CD14-positive monocyte (primary cell): ENCODE measurements around the gene NKAIN2. TPM values are rescaled to one million over a fixed set of nuclear protein-coding genes. Genes with fewer than 3 reads are reported as not detected.

Experiments
- DNase-seq, 3 donors: peaks; one replicate each; pipeline ENCODE4 v3.0.0-alpha.2; 2011 to 2022
- H2AFZ ChIP-seq: 2 replicates; pipeline ENCODE4 v1.6.0; 2012; ENCODE audit warnings: mild to moderate bottlenecking, low read depth, low read length, inconsistent platforms; ENCODE audit not compliant: insufficient read depth, poor library complexity, severe bottlenecking
- H3K27ac ChIP-seq, 2 donors: 1 replicate in 1 of 2; 2 replicates in 1 of 2; pipeline ENCODE4 v1.5.1; 2012 to 2013; ENCODE audit warnings: low read length in 2 of 2, control low read depth in 1 of 2, inconsistent platforms in 1 of 2, low read depth in 1 of 2, mild to moderate bottlenecking in 1 of 2
- H3K27me3 ChIP-seq, 2 donors: one replicate each; pipeline versions ENCODE4 v1.6.0 to v1.6.1; 2011 to 2013; ENCODE audit warnings: low read length in 2 of 2; ENCODE audit not compliant: control insufficient read depth in 2 of 2, insufficient read depth in 2 of 2
- H3K36me3 ChIP-seq, 2 donors: replicated peaks in 1 of 2; 1 replicate in 1 of 2; 2 replicates in 1 of 2; pipeline versions ENCODE4 v1.5.1 to v1.6.1; 2012 to 2013; ENCODE audit warnings: low read length in 2 of 2, control low read depth in 1 of 2, inconsistent platforms in 1 of 2, mild to moderate bottlenecking in 1 of 2; ENCODE audit not compliant: insufficient read depth in 2 of 2, control insufficient read depth in 1 of 2
- H3K4me1 ChIP-seq, 2 donors: 1 replicate in 1 of 2; 2 replicates in 1 of 2; pipeline versions ENCODE4 v1.5.1 to v1.6.1; 2012 to 2013; ENCODE audit warnings: low read length in 2 of 2, control low read depth in 1 of 2, inconsistent platforms in 1 of 2, mild to moderate bottlenecking in 1 of 2, moderate library complexity in 1 of 2; ENCODE audit not compliant: insufficient read depth in 2 of 2, control insufficient read depth in 1 of 2
- H3K4me2 ChIP-seq: replicated peaks from 2 replicates; pipeline ENCODE3; 2012; ENCODE audit warnings: low read length, moderate library complexity, mild to moderate bottlenecking; ENCODE audit not compliant: poor library complexity, severe bottlenecking; ENCODE audit errors: extremely low read depth
- H3K4me3 ChIP-seq, 3 experiments: fragments of 200-600 bp in 1 of 3; sonication (generic) in 1 of 3; replicated peaks in 1 of 3; 1 replicate in 2 of 3; 2 replicates in 1 of 3; pipeline ENCODE4 v1.5.1; 2011 to 2013; ENCODE audit warnings: low read length in 3 of 3, mild to moderate bottlenecking in 3 of 3, control low read depth in 2 of 3, low read depth in 2 of 3, inconsistent platforms in 1 of 3, moderate library complexity in 1 of 3
- H3K79me2 ChIP-seq: 2 replicates; pipeline ENCODE4 v1.6.0; 2012; ENCODE audit warnings: mild to moderate bottlenecking, control low read depth, inconsistent platforms, low read length, moderate library complexity; ENCODE audit not compliant: insufficient read depth
- H3K9ac ChIP-seq: 2 replicates; pipeline ENCODE4 v1.6.0; 2017; ENCODE audit warnings: low read length, mild to moderate bottlenecking; ENCODE audit not compliant: insufficient read depth, poor library complexity, severe bottlenecking
- H3K9me3 ChIP-seq, 2 donors: replicated peaks in 1 of 2; 1 replicate in 1 of 2; 2 replicates in 1 of 2; pipeline versions ENCODE4 v1.5.1 to v1.6.1; 2012 to 2013; ENCODE audit warnings: low read length in 2 of 2, control low read depth in 1 of 2; ENCODE audit not compliant: control insufficient read depth in 1 of 2, insufficient read depth in 1 of 2
- H4K20me1 ChIP-seq: 2 replicates; pipeline ENCODE4 v1.6.0; 2012; ENCODE audit warnings: mild to moderate bottlenecking, low read length, control low read depth, moderate library complexity; ENCODE audit not compliant: insufficient read depth
- H3K27ac Mint-ChIP-seq, 7 donors: one replicate each; pipeline ENCODE4 v1.8.0; 2020; ENCODE audit warnings: mild to moderate bottlenecking in 7 of 7, mixed read lengths in 7 of 7, moderate library complexity in 6 of 7, inconsistent platforms in 2 of 7
- H3K27me3 Mint-ChIP-seq, 3 donors: one replicate each; pipeline ENCODE4 v1.8.0; 2021 to 2022; ENCODE audit warnings: low read depth in 3 of 3, mild to moderate bottlenecking in 3 of 3, mixed read lengths in 3 of 3, moderate library complexity in 3 of 3, inconsistent platforms in 1 of 3
- H3K36me3 Mint-ChIP-seq, 2 donors: one replicate each; pipeline ENCODE4 v1.8.0; 2020; ENCODE audit warnings: mixed read lengths in 2 of 2, inconsistent platforms in 1 of 2, mild to moderate bottlenecking in 1 of 2
- H3K4me1 Mint-ChIP-seq: one replicate; pipeline ENCODE4 v1.8.0; 2020; ENCODE audit warnings: mild to moderate bottlenecking, mixed read lengths
- H3K4me3 Mint-ChIP-seq, 2 donors: one replicate each; pipeline ENCODE4 v1.8.0; 2020; ENCODE audit warnings: mild to moderate bottlenecking in 2 of 2, mixed read lengths in 2 of 2, moderate library complexity in 1 of 2
- H3K9me3 Mint-ChIP-seq, 7 donors: one replicate each; pipeline ENCODE4 v1.8.0; 2020 to 2022; ENCODE audit warnings: mixed read lengths in 7 of 7, mild to moderate bottlenecking in 6 of 7, moderate library complexity in 6 of 7, inconsistent platforms in 2 of 7
- WGBS: methylation state at CpG from one replicate; pipeline ENCODE4 v1.1.5; 2013; ENCODE audit warnings: missing lambda C conversion rate; ENCODE audit not compliant: insufficient coverage; 5-methylcytosine and 5-hydroxymethylcytosine counted together
- intact Hi-C, 2 donors: fragments of 100-400 bp; cut with micrococcal nuclease; formaldehyde crosslinking; loops; one replicate each; pipeline versions ENCODE4 v1.15.0 to v1.15.1; 2023
- polyA plus RNA-seq, 3 donors: library from polyadenylated mRNA; depleted of rRNA in 1 of 3; unstranded in 2 of 3; stranded (reverse) in 1 of 3; fragments of 300-500 nt in 2 of 3; fragments of >200 nt in 1 of 3; fragmentation: Illumina TruSeq in 2 of 3; gene quantifications; 1 replicate in 2 of 3; 2 replicates in 1 of 3; pipeline ENCODE4 v1.2.3, GENCODE V29; 2012 to 2021
- TF ChIP-seq, protein P1 (sequence below): fragments of 200-600 bp; IDR thresholded peaks from one replicate; pipeline ENCODE4 v1.8.0; 2022; ENCODE audit warnings: antibody characterized with exemption, mild to moderate bottlenecking

Gene NKAIN2
- polyA plus RNA-seq, 3 donors: not detected

DNA sequence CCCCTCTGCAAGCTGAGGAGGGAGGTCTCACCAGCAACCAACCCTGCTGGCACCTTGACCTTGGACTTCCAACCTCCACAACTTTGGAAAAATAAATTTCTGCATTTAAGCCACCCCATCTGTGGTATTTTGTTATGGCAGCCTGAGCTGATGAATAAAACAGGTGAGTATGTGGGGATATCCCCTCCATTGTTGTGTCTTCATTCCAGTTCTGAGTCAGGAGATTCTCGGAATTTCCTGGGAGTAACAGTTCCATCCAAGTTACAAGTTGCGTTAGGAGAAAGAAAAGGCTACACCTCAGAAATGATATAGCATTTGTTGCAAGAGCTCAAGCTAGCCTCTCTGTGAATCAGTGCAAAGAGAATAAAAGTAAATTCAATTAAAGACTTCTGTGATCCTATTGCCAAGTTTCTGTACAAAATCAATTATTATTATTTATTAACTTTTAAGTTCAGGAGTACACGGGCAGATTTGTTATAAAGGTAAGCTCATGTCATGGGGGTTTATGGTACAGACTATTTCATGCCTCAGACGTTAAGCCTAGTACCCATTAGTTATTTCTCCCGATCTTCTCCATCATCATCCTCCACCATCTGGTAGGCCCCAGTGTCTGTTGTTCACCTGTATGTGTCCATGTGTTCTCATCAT, 153.0 kb downstream of the NKAIN2 start:
- H3K4me3 Mint-ChIP-seq: no peak overlapping the region
- no peak overlapping the region for H3K4me3 ChIP-seq
- no peak for DNase-seq
- intact Hi-C loops: no loop called here
- H3K27me3 ChIP-seq: no peaks in the 10 kb centered on the region
- H3K27me3 Mint-ChIP-seq: no peaks in the 10 kb centered on the region
- no peak overlapping the region for H3K27ac Mint-ChIP-seq
- no peaks in the 10 kb centered on the region for H3K79me2 ChIP-seq
- WGBS: 100% methylated on average over 1 of the region's 5 CpGs
- H3K4me1 ChIP-seq: no peaks in the 10 kb centered on the region
- no peak overlapping the region for H3K4me2 ChIP-seq
- H3K4me1 Mint-ChIP-seq: no peaks in the 10 kb centered on the region
- TF ChIP-seq, protein P1, sequence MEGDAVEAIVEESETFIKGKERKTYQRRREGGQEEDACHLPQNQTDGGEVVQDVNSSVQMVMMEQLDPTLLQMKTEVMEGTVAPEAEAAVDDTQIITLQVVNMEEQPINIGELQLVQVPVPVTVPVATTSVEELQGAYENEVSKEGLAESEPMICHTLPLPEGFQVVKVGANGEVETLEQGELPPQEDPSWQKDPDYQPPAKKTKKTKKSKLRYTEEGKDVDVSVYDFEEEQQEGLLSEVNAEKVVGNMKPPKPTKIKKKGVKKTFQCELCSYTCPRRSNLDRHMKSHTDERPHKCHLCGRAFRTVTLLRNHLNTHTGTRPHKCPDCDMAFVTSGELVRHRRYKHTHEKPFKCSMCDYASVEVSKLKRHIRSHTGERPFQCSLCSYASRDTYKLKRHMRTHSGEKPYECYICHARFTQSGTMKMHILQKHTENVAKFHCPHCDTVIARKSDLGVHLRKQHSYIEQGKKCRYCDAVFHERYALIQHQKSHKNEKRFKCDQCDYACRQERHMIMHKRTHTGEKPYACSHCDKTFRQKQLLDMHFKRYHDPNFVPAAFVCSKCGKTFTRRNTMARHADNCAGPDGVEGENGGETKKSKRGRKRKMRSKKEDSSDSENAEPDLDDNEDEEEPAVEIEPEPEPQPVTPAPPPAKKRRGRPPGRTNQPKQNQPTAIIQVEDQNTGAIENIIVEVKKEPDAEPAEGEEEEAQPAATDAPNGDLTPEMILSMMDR: no peak
- no peak overlapping the region for H3K27ac ChIP-seq
- H3K9me3 ChIP-seq: peaks cover 12 to 13% of the 10 kb centered on the region in 2 donors
- H2AFZ ChIP-seq: no peak overlapping the region
- no peak overlapping the region for H3K9ac ChIP-seq
- H3K9me3 Mint-ChIP-seq: peaks cover 6 to 11% (median 9%) of the 10 kb centered on the region in 7 donors
- H4K20me1 ChIP-seq: no peaks in the 10 kb centered on the region
- H3K36me3 Mint-ChIP-seq: no peaks in the 10 kb centered on the region
- no peaks in the 10 kb centered on the region for H3K36me3 ChIP-seq

DNA sequence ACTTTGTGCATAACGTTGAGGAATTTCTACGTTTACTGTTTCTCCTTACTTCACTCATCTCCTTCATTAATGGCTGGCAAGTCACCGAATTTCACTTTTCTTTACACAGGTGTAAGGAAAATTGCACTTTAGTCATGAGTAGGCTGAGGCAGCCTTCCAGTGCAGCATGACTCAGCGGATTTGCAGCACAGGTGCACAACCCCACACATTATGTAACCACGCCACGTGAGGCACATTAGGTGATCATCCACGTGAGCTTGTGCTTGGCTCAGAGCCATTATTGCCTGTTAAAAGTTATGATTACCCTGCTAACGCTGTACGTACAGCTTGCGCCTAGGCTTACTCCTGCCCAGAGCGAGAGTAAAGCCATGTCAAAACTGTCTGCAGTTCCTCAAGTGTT, 158.8 kb downstream of the NKAIN2 start:
- H3K27me3 ChIP-seq: no peaks in the 10 kb centered on the region
- H4K20me1 ChIP-seq: no peaks in the 10 kb centered on the region
- H3K4me1 ChIP-seq: no peaks in the 10 kb centered on the region
- H3K36me3 ChIP-seq: no peaks in the 10 kb centered on the region
- no peak overlapping the region for H3K4me2 ChIP-seq
- H3K9ac ChIP-seq: no peak overlapping the region
- 78% methylated on average over 9 of the region's 11 CpGs for WGBS
- no peak overlapping the region for H2AFZ ChIP-seq
- H3K4me3 Mint-ChIP-seq: no peak overlapping the region
- DNase-seq: no peak
- H3K36me3 Mint-ChIP-seq: no peaks in the 10 kb centered on the region
- TF ChIP-seq, protein P1: no peak
- peaks cover 0 to 1% (median 0%) of the 10 kb centered on the region in 3 donors for H3K27me3 Mint-ChIP-seq
- H3K4me3 ChIP-seq: no peak overlapping the region
- no peaks in the 10 kb centered on the region for H3K4me1 Mint-ChIP-seq
- H3K27ac Mint-ChIP-seq: no peak overlapping the region
- peaks cover 0 to 3% (median 0%) of the 10 kb centered on the region in 7 donors for H3K9me3 Mint-ChIP-seq
- no peaks in the 10 kb centered on the region for H3K9me3 ChIP-seq
- no peak overlapping the region for H3K27ac ChIP-seq
- intact Hi-C loops: no loop called here
- no peaks in the 10 kb centered on the region for H3K79me2 ChIP-seq
